ENCODE measurements around the gene S100A1.

DNA sequence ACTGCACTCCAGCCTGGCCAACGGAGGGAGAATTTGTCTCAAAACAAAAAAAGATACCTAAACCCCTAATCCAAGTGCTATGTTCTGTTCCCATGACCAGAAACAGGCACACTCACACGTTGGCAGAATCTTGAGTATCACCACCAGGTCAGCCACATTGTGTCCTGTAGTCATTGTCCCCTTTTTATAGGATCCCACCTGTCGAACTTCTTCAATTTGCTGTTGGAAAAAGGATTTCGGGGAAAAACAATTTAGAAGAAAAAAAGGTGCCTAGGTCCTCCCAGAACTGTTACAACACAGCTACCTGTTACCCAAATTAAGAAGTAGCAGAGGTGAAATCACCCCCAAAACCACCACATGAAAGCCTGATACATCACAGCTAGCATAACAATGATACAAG lies 39.2 kb downstream of the S100A1 start:
- TF ChIP-seq EZH2phosphoT487 (IDR thresholded peaks at IDR 0.05; ENCODE audit: borderline replicate concordance, low read length): no peak
- TF ChIP-seq, protein P1, sequence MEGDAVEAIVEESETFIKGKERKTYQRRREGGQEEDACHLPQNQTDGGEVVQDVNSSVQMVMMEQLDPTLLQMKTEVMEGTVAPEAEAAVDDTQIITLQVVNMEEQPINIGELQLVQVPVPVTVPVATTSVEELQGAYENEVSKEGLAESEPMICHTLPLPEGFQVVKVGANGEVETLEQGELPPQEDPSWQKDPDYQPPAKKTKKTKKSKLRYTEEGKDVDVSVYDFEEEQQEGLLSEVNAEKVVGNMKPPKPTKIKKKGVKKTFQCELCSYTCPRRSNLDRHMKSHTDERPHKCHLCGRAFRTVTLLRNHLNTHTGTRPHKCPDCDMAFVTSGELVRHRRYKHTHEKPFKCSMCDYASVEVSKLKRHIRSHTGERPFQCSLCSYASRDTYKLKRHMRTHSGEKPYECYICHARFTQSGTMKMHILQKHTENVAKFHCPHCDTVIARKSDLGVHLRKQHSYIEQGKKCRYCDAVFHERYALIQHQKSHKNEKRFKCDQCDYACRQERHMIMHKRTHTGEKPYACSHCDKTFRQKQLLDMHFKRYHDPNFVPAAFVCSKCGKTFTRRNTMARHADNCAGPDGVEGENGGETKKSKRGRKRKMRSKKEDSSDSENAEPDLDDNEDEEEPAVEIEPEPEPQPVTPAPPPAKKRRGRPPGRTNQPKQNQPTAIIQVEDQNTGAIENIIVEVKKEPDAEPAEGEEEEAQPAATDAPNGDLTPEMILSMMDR (IDR thresholded peaks at IDR 0.05; ENCODE audit: low read depth, low read length, poor library complexity, severe bottlenecking): no peak
